ENCODE measurements around the gene RHBDL3. TPM values are rescaled to one million over a fixed set of nuclear protein-coding genes. Genes with fewer than 3 reads are reported as not detected.

RHBDL3 gene
- total RNA-seq, 1 experiment from 2014 or later = 12.5 TPM

DNA sequence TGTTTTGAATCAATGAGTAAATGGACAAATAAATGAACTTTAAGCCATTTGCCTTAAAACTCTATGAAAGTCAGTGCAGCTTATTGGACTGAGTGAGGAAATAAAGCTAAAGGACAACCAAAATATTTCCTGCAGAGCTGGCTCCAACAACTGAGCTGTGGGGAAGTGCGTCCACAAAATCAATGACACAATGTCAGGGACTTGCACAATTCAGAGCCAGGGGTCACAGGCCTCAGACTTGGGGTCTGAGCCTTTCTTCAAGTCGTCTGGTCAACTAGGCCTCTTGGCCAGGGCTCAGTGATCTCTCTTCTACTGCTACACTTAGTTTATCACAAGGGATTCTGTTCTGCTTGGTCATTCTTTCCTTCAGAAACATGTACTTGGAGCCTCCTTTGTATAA lies 26.2 kb upstream of the RHBDL3 start:
- no peak overlapping the region for H3T11ph ChIP-seq (ENCODE audit: low read length)
- no peak for DNase-seq
- Mint-ChIP-seq H3K27ac (no peak overlapping the region), H3K4me1 (peaks cover 14 to 15% of the 10 kb centered on the region in 2 experiments), H3K27me3 (ENCODE audit: low read depth) (no peaks in the 10 kb centered on the region; the same call in 1 of the 2 replicates), H3K9me3 (peaks cover 0 to 3% of the 10 kb centered on the region in 2 experiments; a peak in 1 of 5 replicates), H3K4me3 (no peak overlapping the region), H3K36me3 (ENCODE audit: insufficient read depth in 1 of 3, low read depth in 3 of 3) (peaks cover 0 to 4% (median 3%) of the 10 kb centered on the region in 3 experiments; a peak in 4 of 7 replicates)
- H2AFZ ChIP-seq (ENCODE audit: low read length) = no peak overlapping the region
- no peak overlapping the region for H2BK120ac ChIP-seq (ENCODE audit: low read depth, low read length, poor library complexity, severe bottlenecking)
- no peak overlapping the region for H2AK5ac ChIP-seq (ENCODE audit: insufficient read length, low read length)
- H3K27ac ChIP-seq (ENCODE audit: insufficient read length, low read depth, low read length) = no peak overlapping the region
- no peaks in the 10 kb centered on the region for H3K79me1 ChIP-seq (ENCODE audit: insufficient read depth, low read depth, low read length, poor library complexity, severe bottlenecking)
- H3K4me1 ChIP-seq (ENCODE audit: insufficient read depth, low read length) = no peaks in the 10 kb centered on the region
- no peak overlapping the region for H4K91ac ChIP-seq (ENCODE audit: insufficient read length, low read depth, low read length)
- H3K27me3 ChIP-seq (ENCODE audit: insufficient read depth, low read length) = no peaks in the 10 kb centered on the region
- TF ChIP-seq, protein P1, sequence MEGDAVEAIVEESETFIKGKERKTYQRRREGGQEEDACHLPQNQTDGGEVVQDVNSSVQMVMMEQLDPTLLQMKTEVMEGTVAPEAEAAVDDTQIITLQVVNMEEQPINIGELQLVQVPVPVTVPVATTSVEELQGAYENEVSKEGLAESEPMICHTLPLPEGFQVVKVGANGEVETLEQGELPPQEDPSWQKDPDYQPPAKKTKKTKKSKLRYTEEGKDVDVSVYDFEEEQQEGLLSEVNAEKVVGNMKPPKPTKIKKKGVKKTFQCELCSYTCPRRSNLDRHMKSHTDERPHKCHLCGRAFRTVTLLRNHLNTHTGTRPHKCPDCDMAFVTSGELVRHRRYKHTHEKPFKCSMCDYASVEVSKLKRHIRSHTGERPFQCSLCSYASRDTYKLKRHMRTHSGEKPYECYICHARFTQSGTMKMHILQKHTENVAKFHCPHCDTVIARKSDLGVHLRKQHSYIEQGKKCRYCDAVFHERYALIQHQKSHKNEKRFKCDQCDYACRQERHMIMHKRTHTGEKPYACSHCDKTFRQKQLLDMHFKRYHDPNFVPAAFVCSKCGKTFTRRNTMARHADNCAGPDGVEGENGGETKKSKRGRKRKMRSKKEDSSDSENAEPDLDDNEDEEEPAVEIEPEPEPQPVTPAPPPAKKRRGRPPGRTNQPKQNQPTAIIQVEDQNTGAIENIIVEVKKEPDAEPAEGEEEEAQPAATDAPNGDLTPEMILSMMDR (conservative IDR thresholded peaks at IDR 0.05) = no peak
- no CpG with 5 or more reads among the region's 2 CpGs for WGBS (ENCODE audit: extremely low coverage, insufficient read length, low lambda C conversion rate)
- H2BK5ac ChIP-seq (ENCODE audit: insufficient read length, low read length) = no peak overlapping the region
- no peak overlapping the region for H3K4ac ChIP-seq (ENCODE audit: low read depth, low read length)
- H4K20me1 ChIP-seq (ENCODE audit: control insufficient read depth, insufficient read depth, insufficient read length) = peaks cover 3% of the 10 kb centered on the region
- H3K4me2 ChIP-seq (ENCODE audit: insufficient read depth, insufficient read length, low read length) = no peak overlapping the region
- H4K5ac ChIP-seq (ENCODE audit: insufficient read length, low read depth, low read length) = no peak overlapping the region
- H3K18ac ChIP-seq (ENCODE audit: insufficient read length, low read depth, low read length) = no peak overlapping the region
- H3K23ac ChIP-seq (ENCODE audit: insufficient read length, low read depth, low read length) = no peak overlapping the region
- H3K79me2 ChIP-seq (ENCODE audit: insufficient read depth, low read length) = no peaks in the 10 kb centered on the region
- no peak overlapping the region for H4K8ac ChIP-seq (replicated peaks; ENCODE audit: insufficient read length, low read depth, low read length)
- no peak overlapping the region for H3K14ac ChIP-seq (ENCODE audit: insufficient read depth, low read length)
- no peaks in the 10 kb centered on the region for H3K23me2 ChIP-seq (ENCODE audit: insufficient read length, low read depth, low read length, poor library complexity, severe bottlenecking)
- no peak overlapping the region for H2BK20ac ChIP-seq (ENCODE audit: low read depth, low read length, poor library complexity, severe bottlenecking)
- H2BK12ac ChIP-seq (ENCODE audit: insufficient read length, low read depth, low read length) = no peak overlapping the region
- H3K9ac ChIP-seq (ENCODE audit: extremely low read depth, insufficient read length, low read length) = no peak overlapping the region
- H2BK15ac ChIP-seq (ENCODE audit: low read depth, low read length) = no peak overlapping the region
- H3K9me3 ChIP-seq (ENCODE audit: control insufficient read depth, low read depth, low read length) = no peaks in the 10 kb centered on the region
- no peak overlapping the region for H3K56ac ChIP-seq (ENCODE audit: insufficient read length, low read depth, low read length)
